ENCODE data around the gene DYNC1I2.

Gene DYNC1I2

GRCh38 chr2:171785450-171785849, 98.2 kb downstream of the DYNC1I2 start:
- DNase-seq: no peak

GRCh38 chr2:171787333-171788072, 100.2 kb downstream of the DYNC1I2 start:
- no peak for DNase-seq

- no peak for DNase-seq
These were observed 101.2 kb downstream of the DYNC1I2 start for GRCh38 chr2:171788316-171788993.

- DNase-seq: no peak
These were observed 102.7 kb downstream of the DYNC1I2 start for GRCh38 chr2:171789956-171790355.

- DNase-seq: no peak
These were observed 104.1 kb downstream of the DYNC1I2 start for GRCh38 chr2:171791361-171791760.

GRCh38 chr2:171792157-171792556, 104.9 kb downstream of the DYNC1I2 start:
- DNase-seq: no peak

- DNase-seq: no peak
These were observed 105.8 kb downstream of the DYNC1I2 start for GRCh38 chr2:171792886-171793580.

GRCh38 chr2:171793691-171794678, 106.7 kb downstream of the DYNC1I2 start:
- DNase-seq: no peak

- DNase-seq: no peak
These were observed 107.6 kb downstream of the DYNC1I2 start for GRCh38 chr2:171794918-171795317.
